Activated CD4-positive, alpha-beta T cell treated with anti-CD3 and anti-CD28 coated beads, Interleukin-2, amount 50 U/mL, for 24 hours (primary cell): ENCODE measurements around the gene MRM1.
"Not testable (repeated sequence)": the region's sequence is repeated elsewhere in the genome, so short reads cannot be mapped to it uniquely, and the experiment has no call there.

Experiments used
- DNase-seq, 2 donors: peaks; one replicate each; pipeline ENCODE4 v3.0.0-alpha.2; 2020; ENCODE audit warnings: low read depth in 1 of 2, low spot score in 1 of 2

Gene MRM1

DNA sequence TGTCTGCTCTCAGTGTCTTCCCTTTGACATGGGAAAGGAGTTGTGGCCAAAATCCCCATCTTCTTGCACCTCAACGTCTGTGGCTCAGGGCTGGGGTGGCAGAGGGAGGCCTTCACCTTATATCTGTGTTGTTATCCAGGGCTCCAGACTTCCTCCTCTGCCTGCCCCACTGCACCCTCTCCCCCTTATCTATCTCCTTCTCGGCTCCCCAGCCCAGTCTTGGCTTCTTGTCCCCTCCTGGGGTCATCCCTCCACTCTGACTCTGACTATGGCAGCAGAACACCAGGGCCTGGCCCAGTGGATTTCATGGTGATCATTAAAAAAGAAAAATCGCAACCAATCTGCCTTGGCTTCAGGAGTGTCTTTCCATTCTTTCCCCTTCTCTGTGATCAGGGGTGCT lies 918 bp upstream of the MRM1 start:
- DNase-seq: no peak

DNA sequence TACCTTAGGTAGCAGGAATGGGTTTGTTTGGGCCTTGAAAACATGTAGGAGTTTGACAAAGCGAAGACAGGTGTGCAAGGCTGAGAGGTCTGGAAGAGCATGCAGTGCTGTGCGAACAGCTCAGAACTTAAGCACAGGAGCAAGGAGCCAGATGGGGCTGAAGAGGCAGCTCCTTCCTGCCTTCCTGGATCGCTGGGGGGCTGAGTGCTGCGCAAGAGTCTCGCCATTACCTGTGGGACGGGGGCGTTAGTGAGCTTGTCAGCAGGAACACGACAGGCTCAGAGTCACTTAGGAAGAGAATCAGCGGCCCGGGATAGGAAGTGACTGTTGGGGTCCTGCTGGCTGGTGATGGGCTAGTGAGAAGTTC lies 464 bp upstream of the MRM1 start:
- DNase-seq: no peak

DNA sequence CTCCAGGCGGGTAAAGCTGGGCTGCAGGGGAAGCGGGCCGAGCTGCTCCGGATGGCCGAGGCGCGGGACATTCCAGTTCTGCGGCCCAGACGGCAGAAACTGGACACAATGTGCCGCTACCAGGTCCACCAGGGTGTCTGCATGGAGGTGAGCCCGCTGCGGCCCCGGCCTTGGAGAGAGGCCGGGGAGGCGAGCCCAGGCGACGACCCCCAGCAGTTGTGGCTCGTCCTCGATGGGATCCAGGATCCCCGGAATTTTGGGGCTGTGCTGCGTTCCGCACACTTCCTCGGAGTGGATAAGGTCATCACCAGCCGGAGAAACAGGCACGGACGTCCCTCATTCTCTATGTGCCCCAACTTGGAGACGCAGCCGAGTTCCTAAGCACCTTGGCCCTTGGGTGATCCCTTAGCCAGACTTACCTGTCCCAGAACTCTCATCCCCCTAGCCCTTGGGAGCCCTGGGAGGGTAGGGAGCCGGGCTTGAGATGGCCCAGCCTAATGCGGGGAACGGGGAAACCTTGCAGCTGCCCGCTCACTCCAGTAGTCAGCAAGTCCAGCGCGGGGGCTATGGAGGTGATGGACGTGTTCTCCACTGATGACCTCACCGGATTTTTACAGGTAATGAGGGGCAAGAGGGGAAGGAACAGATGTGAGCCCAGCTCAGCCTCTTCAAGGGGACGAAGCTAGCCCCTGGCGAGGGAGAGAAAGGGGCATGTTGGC lies 806 bp downstream of the MRM1 start:
- no peak for DNase-seq

DNA sequence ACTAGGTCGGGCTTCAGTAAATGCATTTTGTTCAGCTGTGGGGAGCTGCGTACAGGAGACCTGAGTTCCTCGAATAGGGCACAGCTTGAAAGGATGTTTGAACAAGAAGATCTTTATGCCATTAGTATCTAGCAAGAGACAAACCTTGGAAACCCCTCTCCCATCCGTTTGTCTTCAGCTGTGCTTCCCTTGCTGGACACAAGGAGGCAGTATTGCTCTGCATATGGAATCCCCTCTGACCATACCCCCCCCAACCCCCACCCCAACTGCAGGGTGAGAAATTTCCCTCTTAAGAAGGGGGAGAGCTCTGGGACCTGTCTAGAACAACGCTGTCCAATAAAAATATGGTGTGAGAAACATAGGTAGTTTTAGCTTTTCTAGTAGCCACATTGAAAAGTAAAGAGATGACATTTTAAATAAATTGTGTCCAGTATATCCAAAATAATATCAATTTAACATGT lies 1.6 kb downstream of the MRM1 start:
- peak; percentile 43 to 69 for DNase-seq

DNA sequence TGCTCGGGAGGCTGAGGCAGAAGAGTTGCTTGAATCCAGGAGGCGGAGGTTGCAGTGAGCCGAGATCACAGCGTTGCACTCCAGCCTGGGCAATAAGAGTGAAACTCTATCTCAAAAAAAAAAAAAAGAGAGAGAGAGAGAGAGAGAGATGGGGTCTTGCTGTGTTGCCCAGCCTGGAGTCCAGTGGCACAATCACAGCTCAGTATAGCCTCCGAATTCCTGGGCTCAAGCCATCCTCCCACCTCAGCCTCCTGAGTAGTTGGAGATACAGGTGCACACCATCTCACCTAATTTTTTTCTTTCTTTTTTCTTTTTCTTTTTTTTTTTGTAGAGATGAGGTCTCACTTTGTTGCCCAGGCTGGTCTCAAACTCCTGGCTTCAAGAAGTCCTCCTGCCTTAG lies 3.6 kb downstream of the MRM1 start:
- not testable (repeated sequence) for DNase-seq

DNA sequence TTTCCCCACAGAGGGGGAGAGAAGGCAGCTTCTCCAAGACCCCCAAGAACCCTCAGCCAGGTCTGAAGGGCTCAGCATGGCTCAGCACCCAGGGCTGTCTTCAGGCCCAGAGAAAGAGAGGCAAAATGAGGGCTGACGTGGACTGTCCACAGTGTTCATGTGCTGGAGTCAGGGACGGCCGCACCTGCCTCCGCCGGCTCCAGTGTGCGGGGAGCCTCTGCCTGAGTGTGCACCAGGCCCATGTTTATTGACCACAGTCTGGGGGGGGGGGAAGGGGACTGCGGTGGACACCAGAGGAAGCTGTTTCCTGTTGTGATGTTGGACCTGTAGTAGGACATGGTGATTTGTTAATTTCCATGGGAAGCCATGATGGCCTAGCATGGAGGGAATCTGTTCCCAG lies 6.9 kb downstream of the MRM1 start:
- no peak for DNase-seq

DNA sequence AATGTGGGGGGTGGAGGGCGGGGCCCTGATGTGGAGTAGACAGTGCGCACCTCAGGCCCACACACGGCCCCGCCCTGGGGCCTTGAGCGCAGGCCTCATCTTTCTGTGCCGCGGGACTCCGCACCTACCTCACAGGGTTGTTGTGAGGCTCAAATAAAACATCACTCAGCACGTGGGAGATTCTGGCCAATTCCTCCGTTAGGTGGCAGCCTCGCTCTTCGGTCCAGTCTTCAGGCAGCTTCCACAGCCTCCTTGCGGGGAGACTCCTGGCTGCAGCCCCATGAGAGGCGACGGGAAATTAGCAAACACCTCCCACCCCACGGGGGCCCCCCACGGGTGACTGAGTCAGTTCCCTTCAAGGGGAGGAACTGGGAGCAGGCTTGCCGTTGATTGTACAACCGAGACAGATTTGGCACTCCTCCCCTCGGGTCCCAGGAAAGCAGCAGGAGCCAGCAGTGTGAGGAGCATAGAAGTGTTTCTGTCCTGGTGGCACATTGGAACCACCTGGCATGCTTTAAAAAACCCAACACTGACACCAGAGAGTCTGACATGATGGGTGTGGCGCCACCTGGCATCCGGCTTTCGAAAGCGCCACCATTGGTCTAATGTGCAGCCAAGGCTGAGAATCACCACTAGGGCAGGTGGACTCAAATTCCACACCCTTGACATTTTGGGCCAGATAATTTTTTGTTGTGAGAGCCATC lies 7.6 kb downstream of the MRM1 start:
- no peak for DNase-seq

DNA sequence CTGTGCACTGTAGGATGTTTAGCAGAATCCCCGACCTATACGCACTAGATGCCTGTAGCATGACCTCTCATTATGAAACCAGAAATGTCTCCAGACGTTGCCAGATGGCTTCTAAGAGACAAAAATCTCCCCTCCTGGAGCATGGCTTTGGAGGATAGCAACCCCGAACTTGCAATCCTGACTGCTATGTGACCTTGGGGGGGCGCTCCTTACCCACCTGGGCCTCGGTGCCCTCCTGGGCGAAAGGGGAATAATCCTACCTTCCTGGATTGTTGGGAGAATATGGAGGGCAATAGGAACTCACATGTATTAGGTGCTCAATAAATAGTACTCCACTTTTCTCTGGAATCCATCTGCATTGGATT lies 8.1 kb downstream of the MRM1 start:
- DNase-seq: no peak

DNA sequence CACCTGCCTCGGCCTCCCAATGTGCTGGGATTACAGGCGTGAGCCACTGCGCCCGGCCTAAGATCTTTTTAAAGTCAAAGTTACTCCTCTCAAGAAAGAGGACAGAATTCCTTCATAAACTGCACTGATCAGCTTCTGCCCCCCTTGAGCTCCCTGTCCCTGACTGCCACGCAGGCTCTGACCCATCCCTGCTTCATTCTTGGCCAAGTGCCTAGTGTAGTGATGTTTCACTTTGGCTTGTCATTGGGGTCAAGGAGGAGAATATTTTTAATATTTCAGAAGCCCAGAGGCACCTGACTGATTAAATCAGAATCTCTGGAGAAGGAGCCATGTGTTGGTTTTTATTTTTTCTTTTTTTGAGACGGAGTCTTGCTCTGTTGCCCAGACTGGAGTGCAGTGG lies 9.1 kb downstream of the MRM1 start:
- no peak for DNase-seq

DNA sequence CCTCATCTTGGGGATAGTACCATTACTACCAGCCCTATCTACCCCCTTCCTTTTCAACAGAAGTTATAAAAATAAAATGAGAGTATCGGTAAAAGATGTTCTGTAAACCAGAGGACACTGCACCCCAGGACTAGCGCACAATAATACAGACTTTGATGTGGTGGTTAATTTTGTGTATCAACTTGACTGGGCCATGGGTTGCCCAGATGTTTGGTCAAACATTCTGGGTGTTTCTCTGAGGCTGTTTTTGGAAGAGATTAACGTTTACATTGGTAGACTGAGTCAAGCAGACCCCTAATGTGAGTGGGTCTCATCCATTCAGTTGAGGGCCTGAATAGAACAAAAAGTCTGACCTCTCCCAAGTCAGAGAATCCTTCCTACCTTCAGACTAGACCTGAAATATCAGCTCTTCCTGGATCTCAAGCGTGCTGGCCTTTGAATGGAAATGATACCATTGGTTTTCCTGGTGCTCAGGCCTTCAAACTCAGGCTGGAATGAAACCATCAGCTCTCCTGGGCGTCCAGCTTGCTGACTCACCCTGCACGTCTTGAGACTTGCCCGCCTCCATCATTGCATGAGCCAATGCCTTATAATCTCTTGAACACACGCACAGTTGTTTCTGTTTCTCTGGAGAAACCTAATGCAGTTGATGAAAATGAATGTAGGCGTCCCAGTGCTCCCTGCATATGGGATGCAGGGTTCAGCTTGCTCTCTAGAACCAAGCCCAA lies 10.1 kb downstream of the MRM1 start:
- no peak for DNase-seq

DNA sequence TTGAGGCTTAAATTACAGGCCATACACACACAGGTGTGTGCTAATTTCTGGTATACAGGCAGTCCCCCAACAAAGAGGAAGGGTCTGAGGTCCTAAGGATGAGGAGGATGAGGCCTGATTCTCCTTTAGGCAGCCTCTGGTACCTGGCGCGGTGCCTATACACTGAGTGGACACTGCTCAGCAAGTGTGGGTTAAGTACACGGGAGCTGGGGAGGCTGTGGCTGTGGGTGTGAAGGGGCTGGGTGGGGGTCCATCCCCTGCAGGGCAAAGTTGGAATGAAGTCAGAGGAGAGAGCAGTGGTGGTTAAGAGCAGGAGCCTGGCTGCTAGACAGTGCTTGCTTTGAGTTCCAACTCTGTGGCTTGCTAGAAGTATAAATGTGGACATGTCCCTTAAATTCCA lies 10.9 kb downstream of the MRM1 start:
- DNase-seq: no peak

DNA sequence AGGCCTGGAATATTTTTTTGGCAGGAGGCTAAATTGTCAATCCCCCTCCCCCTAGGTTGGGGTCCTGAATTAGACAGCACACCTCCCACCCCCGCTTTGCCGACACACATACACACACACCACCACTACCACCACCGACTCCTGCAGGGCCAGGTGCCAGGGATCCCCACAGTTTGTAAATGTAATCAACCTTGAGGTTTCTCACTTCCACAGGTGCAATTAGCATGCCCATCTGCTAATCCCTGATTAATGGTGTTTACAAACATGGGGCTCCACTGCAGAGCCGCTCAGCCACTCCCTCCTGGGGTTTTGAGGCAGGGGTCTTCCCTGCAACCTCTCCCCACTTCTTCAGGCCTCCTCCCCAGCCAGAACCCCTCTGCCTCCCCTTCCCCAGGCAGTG lies 11.8 kb downstream of the MRM1 start:
- DNase-seq: no peak

DNA sequence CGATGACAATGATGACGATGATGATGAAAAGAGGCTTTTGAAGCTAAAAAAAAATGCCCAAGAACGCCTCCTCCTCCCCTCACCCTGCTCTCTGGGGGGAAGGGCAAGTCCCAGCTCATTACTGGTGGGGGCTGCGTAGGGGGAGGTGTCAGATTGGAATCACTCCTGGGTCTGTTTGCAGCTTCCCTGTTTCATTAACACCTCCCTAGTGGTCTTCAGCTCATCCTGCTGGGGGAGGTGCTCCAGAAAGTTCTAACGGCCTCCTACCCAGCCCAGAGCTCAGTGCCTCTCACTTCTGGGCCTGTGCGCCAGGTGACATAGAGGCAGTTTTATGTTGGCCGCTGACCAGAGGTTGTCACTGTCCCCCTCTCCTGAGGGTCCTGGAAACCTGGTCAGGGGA lies 12.7 kb downstream of the MRM1 start:
- DNase-seq: no peak

DNA sequence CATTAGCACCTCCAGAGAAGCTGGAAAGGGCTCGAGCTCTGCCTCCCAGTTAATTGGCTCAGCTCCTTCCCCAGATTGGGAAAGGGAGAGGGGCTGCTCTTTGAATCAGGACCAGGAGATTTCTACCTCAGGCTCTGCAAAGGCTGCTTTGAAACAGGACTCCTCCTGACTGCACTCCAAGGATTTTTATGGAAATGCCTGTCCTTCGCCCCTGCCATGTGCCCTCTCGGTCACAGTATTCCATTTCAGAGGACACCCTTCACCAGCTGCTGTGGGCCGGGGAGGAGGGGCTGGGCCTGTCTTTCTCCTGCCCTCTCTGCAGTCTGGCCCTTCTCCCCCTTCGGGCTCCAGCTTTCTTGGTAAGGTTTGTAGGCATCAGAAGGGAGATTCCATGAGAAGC lies 13.6 kb downstream of the MRM1 start:
- DNase-seq: no peak

DNA sequence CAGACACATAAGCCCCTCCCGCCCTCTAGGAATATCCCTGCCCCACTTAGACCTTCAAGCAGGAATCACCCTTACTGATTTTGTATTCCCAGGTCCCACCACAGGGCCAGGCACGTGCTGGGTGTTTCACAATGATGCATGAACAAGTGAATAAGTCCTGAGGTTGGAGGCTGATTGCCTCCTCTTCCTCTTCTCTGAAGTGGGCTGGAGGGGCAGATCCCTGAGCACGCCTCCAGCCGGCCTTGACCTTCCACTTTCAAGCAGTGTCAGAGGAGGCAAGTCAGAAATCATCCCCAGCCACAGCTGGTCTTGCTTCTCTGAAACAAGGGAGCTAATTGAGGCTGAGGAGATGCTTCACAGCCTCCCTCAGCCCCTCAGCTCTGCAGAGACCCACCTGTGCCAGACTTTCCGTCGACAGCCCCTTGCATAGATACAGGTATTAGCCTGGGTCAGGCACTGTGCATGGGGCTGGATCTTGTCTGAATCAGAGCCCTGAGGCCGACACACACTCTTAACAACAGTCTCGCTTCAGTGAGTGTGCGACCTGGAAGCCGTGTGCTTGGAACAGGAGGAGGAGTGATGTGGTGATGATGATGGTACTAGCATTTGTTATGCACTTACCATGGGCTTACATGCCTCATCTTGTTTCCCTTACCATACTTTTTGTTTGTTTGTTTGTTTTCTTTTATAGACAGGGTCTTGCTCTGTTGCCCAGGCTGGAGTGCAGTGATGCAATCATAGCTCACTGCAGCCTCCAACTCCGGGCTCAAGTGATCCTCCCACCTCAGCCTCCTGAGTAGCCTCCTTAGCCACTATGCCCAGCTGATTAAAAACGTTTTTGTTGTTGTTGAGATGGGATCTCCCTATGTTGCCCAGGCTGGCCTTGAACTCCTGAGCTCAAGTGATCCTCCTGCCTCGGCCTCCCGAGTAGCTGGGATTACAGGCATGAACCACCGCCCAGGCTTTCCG lies 15.0 kb downstream of the MRM1 start:
- no peak for DNase-seq

DNA sequence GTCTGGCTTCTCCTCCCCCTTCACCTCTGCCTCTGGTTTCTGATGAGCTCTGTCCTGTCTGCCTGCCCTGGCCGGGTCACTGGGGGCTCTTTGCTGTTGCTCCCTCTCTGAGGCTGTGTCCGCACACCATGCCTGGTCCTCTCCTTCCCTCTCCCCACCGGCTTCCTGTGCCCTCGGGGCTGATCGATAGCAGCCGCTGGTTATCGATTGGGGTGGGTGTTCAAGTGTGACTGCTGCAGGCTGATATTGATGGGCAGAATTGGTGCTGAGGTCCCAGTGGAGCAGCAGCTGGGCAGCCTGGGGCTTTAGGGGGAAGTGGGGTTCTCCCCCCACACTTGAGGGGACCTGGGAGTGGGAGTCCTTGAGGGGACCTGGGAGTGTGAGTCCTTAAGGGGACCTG lies 16.4 kb downstream of the MRM1 start:
- no peak for DNase-seq

DNA sequence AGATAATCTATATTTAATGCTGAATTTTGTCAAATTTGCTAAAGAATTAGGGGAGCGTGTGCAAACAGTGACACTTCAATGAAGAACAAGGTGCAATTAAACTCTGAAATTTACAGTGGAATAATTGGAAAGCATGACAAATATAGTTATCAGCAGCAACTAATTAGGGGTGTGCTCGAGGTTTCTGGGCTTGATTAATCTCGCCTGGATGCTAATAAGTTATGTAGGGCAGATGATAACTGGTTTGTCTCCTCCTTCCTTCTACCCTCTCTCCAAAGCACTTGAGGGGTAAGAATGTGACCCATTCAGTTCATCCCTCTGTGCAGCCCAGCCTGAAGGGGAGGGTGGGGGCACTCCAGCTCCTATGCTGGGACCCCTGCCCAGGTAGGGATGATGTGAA lies 21.9 kb downstream of the MRM1 start:
- no peak for DNase-seq

DNA sequence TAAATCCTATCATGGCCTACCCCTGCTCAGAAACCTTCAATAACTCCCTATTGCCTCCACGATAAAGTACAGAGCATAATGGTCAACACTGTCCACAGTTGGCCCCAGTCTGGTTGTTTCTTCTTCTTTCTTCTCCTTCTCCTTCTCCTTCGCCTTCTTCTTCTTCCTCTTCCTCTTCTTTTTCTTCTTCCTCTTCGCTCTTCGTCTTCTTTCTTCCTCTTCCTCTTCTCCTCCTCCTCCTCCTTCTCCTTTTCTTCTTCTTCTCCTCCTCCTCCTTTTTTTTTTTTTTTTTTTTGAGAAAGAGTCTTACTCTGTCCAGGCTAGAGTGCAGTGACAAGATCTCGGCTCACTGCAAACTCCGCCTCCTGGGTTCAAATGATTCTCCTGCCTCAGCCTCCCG lies 23.8 kb downstream of the MRM1 start:
- no peak for DNase-seq

DNA sequence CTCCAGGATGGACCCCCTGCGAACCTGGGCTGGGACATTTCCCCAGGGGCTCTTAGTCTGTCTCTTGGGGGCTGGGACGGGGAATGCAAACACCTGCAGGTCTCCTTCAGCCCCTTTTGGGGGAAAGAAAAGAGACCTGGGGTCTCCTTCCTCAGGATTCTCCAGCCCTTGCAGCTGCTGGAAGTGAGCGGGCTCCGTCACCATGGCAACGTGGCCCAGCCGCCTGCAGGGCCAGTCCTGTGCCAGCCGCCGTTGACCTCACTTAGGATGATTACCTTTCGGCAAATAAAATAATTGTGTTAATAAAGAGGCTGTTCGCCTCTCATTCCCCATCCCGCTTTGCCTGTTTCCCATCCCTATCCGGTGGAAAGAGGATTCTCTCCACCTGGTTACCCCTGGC lies 25.7 kb downstream of the MRM1 start:
- DNase-seq: no peak

DNA sequence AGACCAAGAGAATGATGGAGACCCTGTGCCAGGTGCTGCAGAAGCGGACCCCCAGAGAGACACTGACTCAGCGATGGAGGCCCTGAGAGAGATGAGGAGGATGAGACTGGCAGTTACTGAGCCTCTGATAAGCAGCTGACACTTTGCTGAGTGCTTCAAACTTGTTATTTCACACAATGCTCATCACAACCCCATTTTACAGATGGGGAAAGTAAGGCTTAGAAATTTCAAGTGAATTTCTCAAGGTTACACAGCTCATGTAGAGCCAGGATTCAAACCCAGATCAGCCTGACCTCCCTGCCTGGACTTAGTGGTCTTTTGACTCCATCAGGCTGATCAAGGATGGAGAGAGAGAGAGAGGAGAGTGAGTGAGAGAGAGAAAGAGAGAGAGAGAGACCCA lies 27.2 kb downstream of the MRM1 start:
- no peak for DNase-seq

DNA sequence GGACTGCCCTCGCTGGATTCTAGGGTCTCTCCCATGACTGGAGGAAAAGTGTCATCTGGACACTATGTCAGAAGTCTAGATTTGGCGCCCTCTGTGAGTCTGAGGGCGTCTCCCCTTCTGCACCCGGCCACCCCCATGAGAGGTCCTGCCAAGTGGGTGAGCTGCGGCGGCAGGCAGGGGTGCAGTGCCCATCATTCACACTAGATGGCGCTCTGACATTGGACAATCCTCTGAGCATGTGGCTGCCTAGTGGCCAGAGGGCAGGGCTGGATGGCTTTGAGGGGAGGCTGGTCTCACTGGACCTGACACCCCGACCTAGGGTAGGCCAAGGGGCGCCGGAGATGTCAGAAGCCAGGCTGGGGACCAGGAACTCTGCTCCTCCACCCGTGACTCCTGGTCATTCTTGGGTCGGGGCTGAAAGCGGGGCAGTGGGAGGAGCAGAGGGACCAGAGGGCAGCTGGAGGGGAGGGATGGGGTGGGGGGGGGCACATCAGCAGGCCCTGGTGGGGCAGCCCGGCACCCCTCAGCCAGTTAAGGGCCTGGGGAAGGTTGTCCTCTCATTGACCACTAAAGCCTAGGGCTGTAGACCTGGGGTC lies 28.0 kb downstream of the MRM1 start:
- peak; percentile 75 to 85 for DNase-seq
